Hematopoietic multipotent progenitor cell treated with erythropoietin and hydrocortisone succinate and interleukin-3 and kit ligand, for 17 days (in vitro differentiated cells): Measurements from ENCODE around the gene NUDT15.
"Not testable (repeated sequence)": the region's sequence is repeated elsewhere in the genome, so short reads cannot be mapped to it uniquely, and the experiment has no call there.

Experiments used
- DNase-seq: peaks from one replicate; pipeline ENCODE4 v3.0.0-alpha.2; 2015; ENCODE audit warnings: low spot score

The NUDT15 gene

GRCh38 chr13:48037346-48038173 lies at the start of gene NUDT15:
Gene NUDT15, plus strand, starts transcription at chr13:48037726. Its CDS starts 21 bp downstream, at chr13:48037747.
- peak; percentile 93 for DNase-seq

- no peak for DNase-seq
Observed at GRCh38 chr13:47990427-47990826, 47.1 kb upstream of the NUDT15 start.

GRCh38 chr13:47990920-47991466 lies 46.5 kb upstream of the NUDT15 start:
- no peak for DNase-seq

GRCh38 chr13:47991859-47992258 lies 45.7 kb upstream of the NUDT15 start:
- DNase-seq: no peak

DNA sequence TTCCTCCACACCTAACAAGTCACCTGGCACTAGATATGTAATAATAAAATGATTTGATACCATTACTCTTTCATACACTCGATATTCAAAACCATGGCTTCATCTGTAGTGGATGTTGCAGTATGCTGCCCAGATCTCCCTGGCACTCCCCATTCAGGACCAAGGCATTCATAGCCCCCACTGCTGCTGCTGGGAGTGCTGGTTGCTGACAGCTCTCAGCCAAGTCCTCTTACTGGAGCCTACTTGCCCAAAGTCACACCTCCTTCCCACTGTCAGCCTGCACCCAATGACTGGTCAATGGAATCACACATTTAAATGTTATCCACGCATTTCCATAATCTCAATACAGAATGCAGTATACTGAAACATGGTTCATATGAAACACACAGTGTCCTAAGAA lies 40.1 kb upstream of the NUDT15 start:
- DNase-seq: no peak

DNA sequence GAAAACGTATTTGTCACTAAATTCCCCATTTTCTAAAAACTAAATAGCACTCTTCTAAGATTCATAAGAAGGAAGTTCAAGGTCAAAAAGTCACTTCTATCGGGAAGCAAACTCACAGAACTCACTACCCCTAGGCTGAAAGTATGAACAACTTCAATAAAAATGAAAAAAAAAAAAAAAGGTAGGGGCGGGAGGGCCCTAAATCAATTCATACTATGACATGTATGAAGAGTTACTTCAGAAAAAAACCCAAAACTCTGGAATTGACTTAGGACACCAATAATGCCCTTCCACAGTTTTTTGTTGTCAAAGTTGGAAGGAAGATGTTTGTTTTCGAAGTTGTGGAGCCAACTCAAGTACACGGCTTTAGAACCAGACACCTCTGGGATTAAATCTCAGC lies 37.6 kb upstream of the NUDT15 start:
- no peak for DNase-seq

GRCh38 chr13:48000559-48001113 lies 36.9 kb upstream of the NUDT15 start:
- DNase-seq: no peak

DNA sequence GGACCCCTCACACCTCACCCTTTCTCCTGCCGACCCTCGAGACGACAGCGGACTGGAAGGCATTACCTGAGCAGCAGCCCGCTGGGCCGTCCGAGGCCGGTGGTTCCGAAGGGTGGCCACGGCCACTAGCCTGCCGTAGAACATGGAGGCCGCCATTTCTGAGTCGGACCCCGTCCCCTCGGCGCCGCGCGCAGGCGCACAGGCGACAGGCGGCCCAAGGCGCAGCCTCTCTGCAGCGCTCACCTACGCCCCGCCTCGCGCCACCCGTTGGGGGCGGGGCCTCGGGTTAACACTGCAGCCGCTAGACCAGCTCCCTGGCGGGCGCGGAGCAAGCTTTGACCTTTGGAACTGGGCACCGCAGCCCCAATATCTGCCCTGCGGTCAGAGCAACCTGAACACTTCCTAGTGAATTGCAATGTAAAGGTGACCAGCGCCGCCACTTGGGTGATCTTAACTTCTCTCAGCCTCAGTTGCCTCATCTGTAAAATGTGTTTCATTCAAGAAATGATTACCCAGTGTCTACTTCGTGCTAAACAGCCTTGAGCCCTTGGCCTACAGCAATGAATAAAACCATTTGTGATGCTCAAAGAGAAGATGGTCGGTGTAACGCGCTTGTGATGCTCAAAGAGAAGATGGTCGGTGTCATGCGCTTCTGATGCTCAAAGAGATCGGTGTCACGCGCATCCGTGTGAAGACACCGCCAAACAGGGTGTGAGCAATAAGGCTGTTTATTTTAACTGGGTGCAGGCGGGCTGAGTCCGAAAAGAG lies 36.2 kb upstream of the NUDT15 start, which contains the start of gene SUCLA2:
Gene SUCLA2 (minus strand): TSS at position 160 of the 768 bp plus-strand sequence. CDS start 4 bp downstream, at position 156.
- DNase-seq: peak; percentile 90

- DNase-seq: not testable (repeated sequence)
Observed at GRCh38 chr13:48001999-48002398, 35.5 kb upstream of the NUDT15 start.

- no peak for DNase-seq
Observed at GRCh38 chr13:48004201-48004600, 33.3 kb upstream of the NUDT15 start.

GRCh38 chr13:48006396-48006795 lies 31.1 kb upstream of the NUDT15 start:
- no peak for DNase-seq

- no peak for DNase-seq
Observed at GRCh38 chr13:48009284-48009683, 28.2 kb upstream of the NUDT15 start.

GRCh38 chr13:48010698-48011097 lies 26.8 kb upstream of the NUDT15 start:
- DNase-seq: no peak

GRCh38 chr13:48012668-48013067 lies 24.9 kb upstream of the NUDT15 start:
- DNase-seq: no peak

DNA sequence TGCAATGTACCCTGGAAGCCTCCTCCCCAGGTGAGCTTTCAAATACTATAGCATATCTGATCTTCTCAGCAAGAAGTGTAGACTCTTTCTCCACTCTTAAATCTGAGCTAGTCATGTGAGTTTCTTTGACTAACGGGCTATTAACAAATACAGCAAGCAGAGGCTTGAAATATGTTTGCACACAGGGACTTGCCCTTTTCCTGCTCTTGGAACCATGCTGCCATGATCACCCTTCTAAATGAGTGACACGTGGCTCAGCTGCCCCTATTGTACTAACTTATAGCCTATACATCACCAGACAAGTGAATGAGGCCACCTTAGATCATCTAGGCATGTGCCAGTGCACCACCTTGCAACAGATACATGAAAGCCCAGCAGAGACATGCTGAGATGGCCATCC lies 23.2 kb upstream of the NUDT15 start:
- DNase-seq: no peak

GRCh38 chr13:48018637-48019036 lies 18.9 kb upstream of the NUDT15 start:
- DNase-seq: no peak

DNA sequence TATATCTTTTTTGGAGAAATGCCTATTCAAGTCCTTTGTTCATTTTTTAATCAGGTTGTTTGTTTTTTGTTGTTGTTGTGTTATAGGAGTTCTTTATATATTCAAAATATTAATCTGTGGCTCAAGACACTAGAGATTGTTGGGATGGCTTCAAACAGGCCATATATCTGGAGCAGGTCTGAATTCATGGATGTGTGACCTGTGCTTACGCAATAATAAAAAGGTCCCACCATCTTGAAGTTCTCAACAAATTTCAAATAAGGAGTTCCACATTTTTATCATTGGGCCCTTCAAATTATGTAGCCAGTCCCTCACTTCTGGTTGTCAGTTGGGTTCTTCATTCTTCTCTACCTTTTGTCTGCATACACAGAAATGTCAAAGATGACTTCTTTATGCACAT lies 17.7 kb upstream of the NUDT15 start:
- DNase-seq: no peak

DNA sequence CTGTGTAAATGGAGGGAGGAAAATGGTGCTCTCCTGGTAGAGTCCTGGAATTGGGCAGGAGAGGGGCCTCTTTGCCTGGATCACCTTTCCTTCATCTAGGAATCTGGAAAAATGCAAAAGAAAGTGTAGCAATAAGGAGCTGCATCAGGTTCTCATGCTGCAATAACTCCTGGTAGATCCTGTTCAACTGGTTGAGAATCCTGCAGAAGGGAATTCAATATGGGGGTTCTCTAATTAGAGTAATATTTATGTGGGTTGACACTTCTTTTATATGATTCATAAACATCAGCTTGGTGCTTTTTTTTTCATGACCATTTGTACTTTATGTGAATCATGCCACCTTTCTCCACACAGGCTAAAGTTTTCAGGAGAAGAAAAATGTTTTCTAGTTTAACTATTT lies 9.5 kb upstream of the NUDT15 start:
- no peak for DNase-seq

DNA sequence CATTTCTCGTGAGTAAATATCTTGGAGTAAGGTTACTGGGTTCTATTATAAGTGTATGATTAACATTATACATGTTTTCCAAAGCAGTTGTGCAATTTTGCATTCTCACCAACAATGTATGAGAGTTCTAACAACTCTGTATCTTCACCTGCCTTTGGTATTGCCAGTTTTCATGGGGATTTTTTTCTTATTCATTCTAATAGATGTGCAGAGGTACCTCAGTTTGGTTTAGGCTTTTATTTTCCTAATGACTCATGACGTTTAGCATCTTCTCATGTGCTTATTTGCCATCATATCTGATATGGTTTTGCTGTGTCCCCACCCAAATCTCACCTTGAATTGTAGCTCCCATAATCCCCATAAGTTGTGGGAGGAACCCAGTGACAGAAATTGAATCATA lies 7.7 kb upstream of the NUDT15 start:
- no peak for DNase-seq

DNA sequence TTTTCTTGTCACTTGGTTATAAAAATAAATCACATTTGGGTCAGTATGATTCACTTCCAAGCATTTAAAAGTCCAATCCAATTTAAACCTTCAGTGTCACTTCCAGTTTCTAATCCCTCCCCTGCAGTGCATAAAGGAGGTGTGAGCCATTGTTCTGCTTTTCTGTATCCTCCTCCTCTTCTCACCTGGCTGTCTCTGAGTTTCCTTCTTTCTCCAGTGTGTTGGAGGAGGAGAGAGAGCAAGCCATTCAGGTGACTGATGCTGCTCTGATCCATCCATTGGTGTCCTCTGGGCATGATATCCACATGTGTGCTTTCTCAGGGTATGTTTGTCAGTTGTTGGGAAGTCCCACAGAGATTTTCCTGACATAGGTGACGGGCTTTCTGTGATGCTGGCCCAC lies 1.2 kb downstream of the NUDT15 start:
- no peak for DNase-seq

DNA sequence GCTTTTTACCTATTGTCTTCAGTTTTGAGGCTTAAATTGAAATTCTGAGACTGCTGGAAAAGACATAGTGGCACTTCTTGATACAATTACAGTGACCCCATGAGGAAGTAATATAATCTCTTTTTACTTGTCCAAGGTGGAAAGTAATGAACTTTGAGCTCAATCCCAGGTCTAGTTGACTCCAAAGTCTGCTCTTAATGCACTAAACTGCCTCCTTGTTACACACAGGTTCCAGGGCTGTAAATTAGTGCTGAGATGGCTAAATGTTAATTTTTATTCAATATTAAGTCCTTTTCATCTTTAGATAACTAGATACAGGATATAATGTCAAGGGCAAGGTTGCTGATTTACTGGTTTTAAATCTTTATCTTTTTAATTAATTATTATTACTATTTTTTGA lies 2.5 kb downstream of the NUDT15 start:
- DNase-seq: no peak

GRCh38 chr13:48040896-48041295 lies 3.4 kb downstream of the NUDT15 start:
- DNase-seq: no peak

DNA sequence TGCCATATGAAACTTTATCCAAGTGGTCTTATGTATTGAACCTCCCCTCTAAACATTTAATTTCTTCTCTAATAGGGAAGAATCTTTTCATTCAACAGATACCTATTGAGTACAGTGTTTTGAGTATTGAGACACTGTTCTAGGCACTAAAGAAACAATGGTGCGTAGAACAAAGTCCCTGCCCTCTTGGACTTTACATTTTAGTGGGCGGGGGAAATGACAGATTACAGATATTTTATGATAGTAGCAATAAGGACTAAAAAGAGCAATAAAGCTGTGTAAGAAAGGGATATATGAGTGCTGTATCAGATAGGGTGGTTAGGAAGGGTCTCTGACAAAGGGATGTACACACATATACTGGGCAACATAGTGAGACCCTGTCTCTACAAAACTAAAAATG lies 5.4 kb downstream of the NUDT15 start:
- no peak for DNase-seq
